PC-9 (cell line): ENCODE measurements around the gene C3orf49.

Source experiments
- CTCF ChIP-seq: fragments of 200-600 bp; sonication (generic); conservative IDR thresholded peaks from 2 replicates; pipeline ENCODE4 v1.6.1; 2017; ENCODE audit warnings: mixed run types, antibody characterized with exemption, mild to moderate bottlenecking, moderate library complexity
- EZH2 ChIP-seq: fragments of 200-600 bp; sonication (generic); IDR thresholded peaks from 2 replicates; pipeline ENCODE4 v1.8.0; 2017; ENCODE audit warnings: antibody characterized with exemption, low read depth

DNA sequence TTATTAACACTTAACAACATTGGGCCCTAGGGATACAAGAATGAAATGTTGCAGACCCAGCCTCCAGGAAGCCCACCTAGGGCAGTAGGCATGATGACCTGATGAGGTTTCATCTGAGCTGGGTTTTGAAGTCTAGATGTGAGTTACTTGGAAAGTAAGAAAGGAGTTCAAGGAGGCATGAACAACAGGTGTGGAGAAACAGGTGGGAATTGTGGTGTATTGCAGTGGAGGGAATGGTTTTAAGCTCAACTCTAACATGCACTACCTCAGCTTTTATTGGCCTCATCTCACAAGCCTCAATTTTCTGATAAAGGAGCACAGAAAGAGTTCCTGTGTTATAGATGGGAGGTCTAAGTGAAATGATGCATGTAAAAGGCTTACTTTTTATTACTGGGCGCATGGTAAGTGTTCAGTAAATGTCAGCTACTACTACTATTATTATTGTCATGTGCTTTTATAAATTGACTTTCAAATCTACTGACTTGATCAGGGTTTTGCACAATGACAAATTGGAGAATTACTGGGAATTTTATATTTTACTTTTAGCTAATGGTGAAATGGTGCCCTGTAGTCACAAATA lies 73.8 kb downstream of the C3orf49 start:
- TF ChIP-seq EZH2, result no peak
- no peak for TF ChIP-seq CTCF
